ENCODE data around the gene BCL6B.

The BCL6B gene

DNA sequence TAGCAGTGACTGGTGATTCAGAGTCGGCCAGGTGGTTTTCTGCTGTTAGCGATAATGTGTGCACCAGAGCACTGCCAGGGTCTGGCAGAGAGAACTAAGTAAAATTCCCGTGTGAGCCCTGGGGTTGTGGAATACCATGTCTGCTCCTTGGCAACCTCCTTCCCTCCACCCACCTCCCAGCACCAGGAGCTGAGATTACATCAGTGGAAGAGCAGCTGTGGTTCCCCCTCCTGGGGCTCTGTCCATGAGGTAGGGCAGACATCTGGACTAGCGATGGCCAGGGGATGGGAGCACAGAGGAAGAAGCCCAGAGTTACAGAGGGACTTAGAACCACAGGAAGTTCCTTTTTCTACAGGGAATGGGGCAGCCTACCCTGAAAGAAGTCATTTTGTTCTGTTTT lies 41.4 kb downstream of the BCL6B start:
- DNase-seq: no peak

DNA sequence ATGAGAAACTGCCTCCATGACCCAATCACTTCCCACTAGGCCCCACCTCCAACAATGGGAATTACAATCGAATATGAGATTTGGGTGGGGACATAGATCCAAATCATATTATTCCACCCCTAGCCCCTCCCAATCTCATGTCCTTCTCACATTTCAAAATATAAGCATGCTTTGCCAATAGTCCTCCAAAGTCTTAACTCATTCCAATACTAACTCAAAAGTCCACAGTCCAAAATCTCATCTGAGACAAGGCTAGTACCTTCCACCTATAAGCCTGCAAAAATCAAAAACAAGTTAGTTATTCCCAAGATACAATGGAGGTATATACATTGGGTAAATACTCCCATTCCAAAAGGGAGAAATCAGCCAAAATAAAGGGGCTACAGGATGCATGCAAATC lies 44.3 kb downstream of the BCL6B start:
- DNase-seq: no peak

DNA sequence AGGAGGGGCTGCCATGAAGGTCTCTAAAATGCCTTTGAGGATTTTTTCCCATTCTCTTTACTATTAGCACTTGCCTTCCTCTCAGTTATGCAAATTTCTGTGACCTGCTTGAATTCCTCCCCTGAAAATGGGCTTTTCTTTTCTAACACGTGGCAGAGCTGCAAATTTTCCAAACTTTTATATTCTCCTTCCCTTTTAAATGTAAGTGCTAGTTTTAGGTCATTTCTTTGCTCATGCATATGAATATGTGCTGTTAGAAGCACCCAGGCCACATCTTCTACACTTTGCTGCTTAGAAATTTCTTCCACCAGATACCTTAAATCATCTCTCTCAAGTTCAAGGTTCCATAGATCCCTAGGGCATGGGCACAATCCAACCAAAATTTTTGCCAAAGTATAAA lies 45.4 kb downstream of the BCL6B start:
- no peak for DNase-seq

DNA sequence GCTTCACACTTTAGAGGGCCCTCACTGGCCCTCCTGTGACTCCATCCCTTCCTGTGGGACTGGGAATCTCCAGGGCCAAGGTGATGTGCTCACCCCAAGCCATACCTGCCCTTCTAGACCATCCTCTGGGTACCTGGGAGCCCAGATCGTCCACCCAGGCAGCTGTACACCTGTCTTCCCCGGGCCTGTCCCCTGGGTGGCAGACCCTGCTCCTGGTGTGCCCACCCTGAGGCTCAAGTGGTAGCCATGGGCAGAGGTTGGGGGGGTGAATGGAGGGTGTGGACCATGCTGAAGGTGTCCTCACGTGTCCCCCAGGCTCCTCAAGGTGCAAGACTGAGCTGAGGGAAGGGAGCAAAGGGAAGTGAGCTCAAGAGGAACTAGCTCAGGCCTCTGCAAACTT lies 47.9 kb downstream of the BCL6B start:
- no peak for DNase-seq

GRCh38 chr17:7072406-7072805 lies 49.6 kb downstream of the BCL6B start:
- no peak for DNase-seq

DNA sequence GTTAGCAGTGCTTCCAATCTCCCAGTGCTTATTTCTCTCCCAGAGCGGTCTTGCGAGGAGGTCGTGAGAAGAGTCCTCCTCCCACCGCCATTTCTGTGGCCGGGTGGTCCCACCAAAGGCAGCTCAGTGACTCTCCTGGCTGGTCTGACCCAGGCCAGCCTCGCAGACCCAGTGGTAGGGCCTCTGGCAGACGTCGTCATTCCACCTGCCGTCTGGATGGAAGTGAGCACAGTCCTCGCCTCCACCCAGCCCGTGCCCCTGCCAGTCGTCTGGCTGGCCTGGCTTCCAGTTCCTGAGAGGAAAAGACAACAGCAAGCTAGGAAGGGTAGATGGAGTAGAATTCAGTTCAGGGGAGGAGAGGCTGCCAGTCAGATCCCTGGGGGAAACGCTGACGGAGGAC lies 52.1 kb downstream of the BCL6B start:
- DNase-seq: no peak

DNA sequence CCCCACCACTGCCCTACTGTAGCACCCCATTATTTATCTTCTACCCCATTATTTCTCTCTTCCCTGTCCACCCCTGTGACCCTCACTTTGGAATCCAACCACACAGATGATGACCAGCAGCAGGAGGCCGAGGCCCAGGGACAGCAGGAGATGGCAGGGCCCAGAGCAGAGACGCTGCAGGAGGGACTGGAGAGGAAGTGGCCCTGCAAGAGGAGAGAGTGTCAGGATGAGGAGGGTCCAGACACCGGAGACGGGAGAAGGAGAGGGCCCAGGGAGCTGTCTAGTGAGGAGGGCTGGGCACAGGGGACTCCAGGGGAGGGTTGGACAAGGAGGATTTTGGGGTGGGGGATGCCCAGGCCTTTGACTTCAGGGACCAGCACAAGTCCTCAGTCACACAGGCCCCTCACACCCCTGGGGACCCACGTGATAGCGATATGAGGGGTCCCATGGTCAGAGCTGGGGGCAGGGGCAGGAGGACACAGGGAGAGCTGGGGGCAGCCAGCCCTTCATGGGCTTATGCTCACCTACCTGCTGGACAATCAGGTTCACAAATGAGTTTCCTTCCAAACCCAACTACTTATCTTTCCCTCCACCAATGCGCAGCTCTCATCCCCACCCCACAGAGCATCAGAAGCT lies 55.2 kb downstream of the BCL6B start:
- no peak for DNase-seq

GRCh38 chr17:7078711-7079110 lies 55.9 kb downstream of the BCL6B start:
- DNase-seq: no peak

All from CD4-positive, alpha-beta T cell treated with Interleukin-17A for 1 hour (primary cell).